ENCODE measurements around the gene KCNH2. TPM values are rescaled to one million over a fixed set of nuclear protein-coding genes. Genes with fewer than 3 reads are reported as not detected.

The KCNH2 gene
- total and polyA plus RNA-seq, 2 experiments from 2014 or later: 8.4 to 9.1 TPM

GRCh38 chr7:150972741-150973140 is 5.4 kb downstream of the KCNH2 start:
- H3K4me2 ChIP-seq: no peak overlapping the region
- no peak overlapping the region for H3K4me3 ChIP-seq
- WGBS (ENCODE audit: low lambda C conversion rate, missing lambda C conversion rate): 91% methylated on average over 8 of the region's 8 CpGs
- peaks cover 70% of the 10 kb centered on the region for H3K4me1 ChIP-seq (ENCODE audit: insufficient read depth)
- H2AFZ ChIP-seq: no peak overlapping the region
- no peak overlapping the region for H3K27ac ChIP-seq
- H3K9me2 ChIP-seq (replicated peaks; ENCODE audit: insufficient read depth): no peaks in the 10 kb centered on the region
- H4K20me1 ChIP-seq (ENCODE audit: insufficient read depth, poor library complexity, severe bottlenecking): no peaks in the 10 kb centered on the region
- TF ChIP-seq EZH2phosphoT487 (IDR thresholded peaks at IDR 0.05; ENCODE audit: low read depth, severe bottlenecking, unreplicated experiment) (no peak), EZH2 (IDR thresholded peaks at IDR 0.05; ENCODE audit: borderline replicate concordance) (no peak)
- TF ChIP-seq, protein P1, sequence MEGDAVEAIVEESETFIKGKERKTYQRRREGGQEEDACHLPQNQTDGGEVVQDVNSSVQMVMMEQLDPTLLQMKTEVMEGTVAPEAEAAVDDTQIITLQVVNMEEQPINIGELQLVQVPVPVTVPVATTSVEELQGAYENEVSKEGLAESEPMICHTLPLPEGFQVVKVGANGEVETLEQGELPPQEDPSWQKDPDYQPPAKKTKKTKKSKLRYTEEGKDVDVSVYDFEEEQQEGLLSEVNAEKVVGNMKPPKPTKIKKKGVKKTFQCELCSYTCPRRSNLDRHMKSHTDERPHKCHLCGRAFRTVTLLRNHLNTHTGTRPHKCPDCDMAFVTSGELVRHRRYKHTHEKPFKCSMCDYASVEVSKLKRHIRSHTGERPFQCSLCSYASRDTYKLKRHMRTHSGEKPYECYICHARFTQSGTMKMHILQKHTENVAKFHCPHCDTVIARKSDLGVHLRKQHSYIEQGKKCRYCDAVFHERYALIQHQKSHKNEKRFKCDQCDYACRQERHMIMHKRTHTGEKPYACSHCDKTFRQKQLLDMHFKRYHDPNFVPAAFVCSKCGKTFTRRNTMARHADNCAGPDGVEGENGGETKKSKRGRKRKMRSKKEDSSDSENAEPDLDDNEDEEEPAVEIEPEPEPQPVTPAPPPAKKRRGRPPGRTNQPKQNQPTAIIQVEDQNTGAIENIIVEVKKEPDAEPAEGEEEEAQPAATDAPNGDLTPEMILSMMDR (IDR thresholded peaks at IDR 0.05; ENCODE audit: poor library complexity): no peak
- no peaks in the 10 kb centered on the region for H3K9me3 ChIP-seq (ENCODE audit: low read depth)
- peaks cover 16% of the 10 kb centered on the region for H3K27me3 ChIP-seq
- DNase-seq (ENCODE audit: low spot score): no peak
- H3K36me3 ChIP-seq (replicated peaks; ENCODE audit: insufficient read depth, low read depth): no peaks in the 10 kb centered on the region
- H3K79me2 ChIP-seq: no peaks in the 10 kb centered on the region

GRCh38 chr7:150972023-150972468 is 6.1 kb downstream of the KCNH2 start:
- Histone ChIP-seq H3K4me1 (ENCODE audit: insufficient read depth) (peaks cover 71% of the 10 kb centered on the region), H3K36me3 (replicated peaks; ENCODE audit: insufficient read depth, low read depth) (no peaks in the 10 kb centered on the region), H2AFZ (no peak overlapping the region), H3K27ac (peak overlapping the region; percentile 31), H3K9me3 (ENCODE audit: low read depth) (no peaks in the 10 kb centered on the region), H3K9me2 (replicated peaks; ENCODE audit: insufficient read depth) (no peaks in the 10 kb centered on the region), H3K27me3 (peaks cover 12% of the 10 kb centered on the region), H3K79me2 (no peaks in the 10 kb centered on the region), H3K4me2 (peak overlapping the region; percentile 41), H4K20me1 (ENCODE audit: insufficient read depth, poor library complexity, severe bottlenecking) (no peaks in the 10 kb centered on the region), H3K4me3 (no peak overlapping the region)
- 80% methylated on average over 7 of the region's 12 CpGs for WGBS (ENCODE audit: low lambda C conversion rate, missing lambda C conversion rate)
- TF ChIP-seq EZH2 (IDR thresholded peaks at IDR 0.05; ENCODE audit: borderline replicate concordance) (no peak), EZH2phosphoT487 (IDR thresholded peaks at IDR 0.05; ENCODE audit: low read depth, severe bottlenecking, unreplicated experiment) (no peak)
- TF ChIP-seq, protein P1 (IDR thresholded peaks at IDR 0.05; ENCODE audit: poor library complexity): no peak
- DNase-seq (ENCODE audit: low spot score): no peak

DNA sequence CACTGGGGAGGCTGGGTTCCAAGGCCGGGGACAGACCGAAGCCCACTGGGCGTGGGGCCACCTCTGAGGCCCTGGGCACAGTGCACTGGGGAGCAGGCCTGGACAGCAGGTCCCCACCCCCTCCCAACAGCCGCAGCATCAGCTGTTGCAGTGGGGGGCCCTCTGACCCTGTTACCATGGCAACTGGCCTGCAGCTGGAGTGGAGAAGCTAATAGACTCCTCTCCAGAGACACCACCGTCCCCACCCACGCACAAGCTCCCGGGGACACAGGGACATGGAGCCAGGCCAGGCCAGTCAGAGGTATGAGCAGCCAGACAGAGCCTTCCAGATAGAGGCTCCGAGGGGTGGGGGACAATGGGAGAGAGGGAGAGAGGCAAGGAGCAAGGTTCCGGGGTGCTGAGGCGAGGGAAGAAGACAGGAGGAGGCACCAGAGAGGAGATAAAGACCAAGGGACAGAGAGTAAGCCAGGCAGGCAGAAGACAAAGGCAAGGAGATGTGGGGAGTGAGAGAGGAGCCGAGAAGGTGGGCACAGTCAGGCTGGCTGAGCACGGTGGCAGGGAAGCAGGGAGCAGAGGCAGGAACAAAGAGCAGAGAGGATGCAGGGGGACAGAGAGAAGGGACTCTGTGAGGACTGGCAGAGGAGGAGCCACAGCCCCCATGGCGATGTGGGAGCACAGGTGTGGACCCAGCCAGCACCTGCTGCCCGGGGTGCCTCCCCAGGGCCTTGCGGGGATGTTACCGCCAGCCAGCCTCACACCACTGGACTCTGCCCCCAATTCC is 6.7 kb downstream of the KCNH2 start:
- peaks cover 72% of the 10 kb centered on the region for H3K4me1 ChIP-seq (ENCODE audit: insufficient read depth)
- peak overlapping the region; percentile 31 for H3K27ac ChIP-seq
- H3K9me2 ChIP-seq (replicated peaks; ENCODE audit: insufficient read depth): no peaks in the 10 kb centered on the region
- H3K4me2 ChIP-seq: peak overlapping the region; percentile 41
- no peak overlapping the region for H2AFZ ChIP-seq
- no peaks in the 10 kb centered on the region for H3K36me3 ChIP-seq (replicated peaks; ENCODE audit: insufficient read depth, low read depth)
- no peaks in the 10 kb centered on the region for H3K9me3 ChIP-seq (ENCODE audit: low read depth)
- DNase-seq (ENCODE audit: low spot score): no peak
- 58% methylated on average over 15 of the region's 16 CpGs for WGBS (ENCODE audit: low lambda C conversion rate, missing lambda C conversion rate)
- no peaks in the 10 kb centered on the region for H4K20me1 ChIP-seq (ENCODE audit: insufficient read depth, poor library complexity, severe bottlenecking)
- no peaks in the 10 kb centered on the region for H3K79me2 ChIP-seq
- no peak for TF ChIP-seq EZH2phosphoT487 (IDR thresholded peaks at IDR 0.05; ENCODE audit: low read depth, severe bottlenecking, unreplicated experiment)
- TF ChIP-seq EZH2 (IDR thresholded peaks at IDR 0.05; ENCODE audit: borderline replicate concordance): no peak
- TF ChIP-seq, protein P1 (IDR thresholded peaks at IDR 0.05; ENCODE audit: poor library complexity): no peak
- no peak overlapping the region for H3K4me3 ChIP-seq
- peaks cover 9% of the 10 kb centered on the region for H3K27me3 ChIP-seq

Measured in hepatocyte (in vitro differentiated cells).